Mesothelial cell of epicardium (in vitro differentiated cells): ENCODE measurements around the gene USH2A. TPM values are rescaled to one million over a fixed set of nuclear protein-coding genes. Genes with fewer than 3 reads are reported as not detected.

Source experiments
- DNase-seq, 2 experiments: peaks; one replicate each; pipeline ENCODE4 v3.0.0; 2021; ENCODE audit warnings: low spot score in 2 of 2; ENCODE audit not compliant: unreplicated experiment in 2 of 2
- H3K27ac Mint-ChIP-seq: 2 replicates; pipeline ENCODE4 v1.8.0; 2021; ENCODE audit warnings: mixed read lengths
- H3K27me3 Mint-ChIP-seq: 2 replicates; pipeline ENCODE4 v1.8.0; 2021; ENCODE audit warnings: low read depth, mixed read lengths
- H3K36me3 Mint-ChIP-seq: 2 replicates; pipeline ENCODE4 v1.8.0; 2021; ENCODE audit warnings: mixed read lengths
- H3K4me1 Mint-ChIP-seq: 2 replicates; pipeline ENCODE4 v1.8.0; 2021; ENCODE audit warnings: mixed read lengths
- H3K4me3 Mint-ChIP-seq: 2 replicates; pipeline ENCODE4 v1.8.0; 2021; ENCODE audit warnings: mild to moderate bottlenecking, moderate library complexity, mixed read lengths
- H3K9me3 Mint-ChIP-seq: 2 replicates; pipeline ENCODE4 v1.8.0; 2021; ENCODE audit warnings: mixed read lengths
- total RNA-seq: library from RNA; stranded (reverse); gene quantifications from 3 replicates; pipeline ENCODE4 v1.2.1, GENCODE V29; 2021
- TF ChIP-seq, protein P1 (sequence below): fragments of 200-600 bp; sonication (generic); IDR thresholded peaks from one replicate; pipeline ENCODE4 v1.5.0; 2021; ENCODE audit warnings: antibody characterized with exemption; ENCODE audit not compliant: unreplicated experiment

USH2A gene
- total RNA-seq, 1 donor from 2014 or later: 0.02 TPM

- TF ChIP-seq, protein P1, sequence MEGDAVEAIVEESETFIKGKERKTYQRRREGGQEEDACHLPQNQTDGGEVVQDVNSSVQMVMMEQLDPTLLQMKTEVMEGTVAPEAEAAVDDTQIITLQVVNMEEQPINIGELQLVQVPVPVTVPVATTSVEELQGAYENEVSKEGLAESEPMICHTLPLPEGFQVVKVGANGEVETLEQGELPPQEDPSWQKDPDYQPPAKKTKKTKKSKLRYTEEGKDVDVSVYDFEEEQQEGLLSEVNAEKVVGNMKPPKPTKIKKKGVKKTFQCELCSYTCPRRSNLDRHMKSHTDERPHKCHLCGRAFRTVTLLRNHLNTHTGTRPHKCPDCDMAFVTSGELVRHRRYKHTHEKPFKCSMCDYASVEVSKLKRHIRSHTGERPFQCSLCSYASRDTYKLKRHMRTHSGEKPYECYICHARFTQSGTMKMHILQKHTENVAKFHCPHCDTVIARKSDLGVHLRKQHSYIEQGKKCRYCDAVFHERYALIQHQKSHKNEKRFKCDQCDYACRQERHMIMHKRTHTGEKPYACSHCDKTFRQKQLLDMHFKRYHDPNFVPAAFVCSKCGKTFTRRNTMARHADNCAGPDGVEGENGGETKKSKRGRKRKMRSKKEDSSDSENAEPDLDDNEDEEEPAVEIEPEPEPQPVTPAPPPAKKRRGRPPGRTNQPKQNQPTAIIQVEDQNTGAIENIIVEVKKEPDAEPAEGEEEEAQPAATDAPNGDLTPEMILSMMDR: no peak
- H3K27ac Mint-ChIP-seq: no peak overlapping the region
- H3K4me3 Mint-ChIP-seq: no peak overlapping the region
- H3K27me3 Mint-ChIP-seq: no peaks in the 10 kb centered on the region
- no peaks in the 10 kb centered on the region for H3K4me1 Mint-ChIP-seq
- DNase-seq: no peak
- peaks cover 11% of the 10 kb centered on the region for H3K36me3 Mint-ChIP-seq
- peaks cover 25% of the 10 kb centered on the region for H3K9me3 Mint-ChIP-seq
Measured at GRCh38 chr1:216285052-216285451, 138.2 kb downstream of the USH2A start.

GRCh38 chr1:216281757-216282156, 141.5 kb downstream of the USH2A start:
- Mint-ChIP-seq H3K36me3 (peaks cover 11% of the 10 kb centered on the region), H3K4me1 (no peaks in the 10 kb centered on the region), H3K9me3 (peaks cover 32% of the 10 kb centered on the region), H3K27ac (no peak overlapping the region), H3K4me3 (no peak overlapping the region), H3K27me3 (peaks cover 3% of the 10 kb centered on the region)
- TF ChIP-seq, protein P1: no peak
- DNase-seq: no peak

- Mint-ChIP-seq H3K4me1 (no peaks in the 10 kb centered on the region), H3K27ac (no peak overlapping the region), H3K4me3 (no peak overlapping the region)
Measured at GRCh38 chr1:216270086-216270773, 153.0 kb downstream of the USH2A start.

GRCh38 chr1:216261631-216262030, 161.6 kb downstream of the USH2A start:
- TF ChIP-seq, protein P1: no peak
- Mint-ChIP-seq H3K36me3 (no peaks in the 10 kb centered on the region), H3K9me3 (peaks cover 17% of the 10 kb centered on the region), H3K4me3 (no peak overlapping the region), H3K27ac (no peak overlapping the region), H3K27me3 (no peaks in the 10 kb centered on the region), H3K4me1 (peaks cover 3% of the 10 kb centered on the region)
- DNase-seq: no peak

More at GRCh38 chr1:216270086-216270773, 153.0 kb downstream of the USH2A start:
- no peaks in the 10 kb centered on the region for H3K36me3 Mint-ChIP-seq
- H3K27me3 Mint-ChIP-seq: peaks cover 2% of the 10 kb centered on the region
- DNase-seq: no peak
- TF ChIP-seq, protein P1: no peak
- peaks cover 7% of the 10 kb centered on the region for H3K9me3 Mint-ChIP-seq

GRCh38 chr1:216258856-216259255, 164.4 kb downstream of the USH2A start:
- TF ChIP-seq, protein P1: no peak
- DNase-seq: no peak
- H3K4me1 Mint-ChIP-seq: peaks cover 3% of the 10 kb centered on the region
- H3K36me3 Mint-ChIP-seq: no peaks in the 10 kb centered on the region
- peaks cover 28% of the 10 kb centered on the region for H3K9me3 Mint-ChIP-seq
- no peak overlapping the region for H3K27ac Mint-ChIP-seq
- H3K27me3 Mint-ChIP-seq: no peaks in the 10 kb centered on the region
- no peak overlapping the region for H3K4me3 Mint-ChIP-seq
